ENCODE data around the gene OR1L6.

Gene OR1L6

DNA sequence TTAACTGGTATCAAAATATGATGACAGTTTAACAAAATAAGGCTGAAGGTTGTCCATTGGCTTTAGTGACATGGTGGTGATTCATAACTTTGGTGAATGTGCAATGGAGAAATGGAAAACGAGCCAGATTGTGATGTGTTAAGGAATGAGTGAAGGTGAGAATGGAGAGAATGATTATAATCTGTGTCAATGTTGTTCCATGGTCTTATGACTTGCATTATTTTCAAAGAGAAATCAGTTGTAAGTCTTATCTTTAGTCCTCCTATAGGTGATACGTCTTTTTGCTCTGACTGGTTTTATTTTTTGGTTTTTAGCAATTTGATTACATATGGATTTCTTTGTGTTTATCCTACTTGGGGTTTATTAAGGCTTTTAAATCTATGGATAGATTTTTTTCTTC lies 12.7 kb downstream of the OR1L6 start:
- Histone ChIP-seq H3K27ac (ENCODE audit: extremely low read depth, low read depth, low read length) (no peak overlapping the region), H3K36me3 (ENCODE audit: control insufficient read depth in 2 of 2, insufficient read depth in 1 of 2, low read length in 2 of 2) (no peaks in the 10 kb centered on the region), H3K4me1 (ENCODE audit: control insufficient read depth, insufficient read depth, low read length) (no peaks in the 10 kb centered on the region), H3K9me3 (ENCODE audit: control insufficient read depth, insufficient read depth, low read depth, low read length) (no peaks in the 10 kb centered on the region), H3K4me3 (ENCODE audit: low read depth, low read length) (no peak overlapping the region)
- ChIA-PET POLR2A (no interaction called here), CTCF (no interaction called here)
- TF ChIP-seq ZNF837 (tag by site-specific recombination; IDR thresholded peaks at IDR 0.05) = no peak
- TF ChIP-seq, protein P1, sequence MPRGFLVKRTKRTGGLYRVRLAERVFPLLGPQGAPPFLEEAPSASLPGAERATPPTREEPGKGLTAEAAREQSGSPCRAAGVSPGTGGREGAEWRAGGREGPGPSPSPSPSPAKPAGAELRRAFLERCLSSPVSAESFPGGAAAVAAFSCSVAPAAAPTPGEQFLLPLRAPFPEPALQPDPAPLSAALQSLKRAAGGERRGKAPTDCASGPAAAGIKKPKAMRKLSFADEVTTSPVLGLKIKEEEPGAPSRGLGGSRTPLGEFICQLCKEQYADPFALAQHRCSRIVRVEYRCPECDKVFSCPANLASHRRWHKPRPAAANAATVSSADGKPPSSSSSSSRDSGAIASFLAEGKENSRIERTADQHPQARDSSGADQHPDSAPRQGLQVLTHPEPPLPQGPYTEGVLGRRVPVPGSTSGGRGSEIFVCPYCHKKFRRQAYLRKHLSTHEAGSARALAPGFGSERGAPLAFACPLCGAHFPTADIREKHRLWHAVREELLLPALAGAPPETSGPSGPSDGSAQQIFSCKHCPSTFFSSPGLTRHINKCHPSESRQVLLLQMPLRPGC (tag by site-specific recombination; IDR thresholded peaks at IDR 0.05) = no peak
- TF ChIP-seq ZSCAN30 (tag by site-specific recombination; IDR thresholded peaks at IDR 0.05) = no peak
- no peak for TF ChIP-seq EGR2 (tag by site-specific recombination; IDR thresholded peaks at IDR 0.05; ENCODE audit: low read depth)
- no peak for TF ChIP-seq SP3 (tag by site-specific recombination; IDR thresholded peaks at IDR 0.05)
- TF ChIP-seq, protein P2, sequence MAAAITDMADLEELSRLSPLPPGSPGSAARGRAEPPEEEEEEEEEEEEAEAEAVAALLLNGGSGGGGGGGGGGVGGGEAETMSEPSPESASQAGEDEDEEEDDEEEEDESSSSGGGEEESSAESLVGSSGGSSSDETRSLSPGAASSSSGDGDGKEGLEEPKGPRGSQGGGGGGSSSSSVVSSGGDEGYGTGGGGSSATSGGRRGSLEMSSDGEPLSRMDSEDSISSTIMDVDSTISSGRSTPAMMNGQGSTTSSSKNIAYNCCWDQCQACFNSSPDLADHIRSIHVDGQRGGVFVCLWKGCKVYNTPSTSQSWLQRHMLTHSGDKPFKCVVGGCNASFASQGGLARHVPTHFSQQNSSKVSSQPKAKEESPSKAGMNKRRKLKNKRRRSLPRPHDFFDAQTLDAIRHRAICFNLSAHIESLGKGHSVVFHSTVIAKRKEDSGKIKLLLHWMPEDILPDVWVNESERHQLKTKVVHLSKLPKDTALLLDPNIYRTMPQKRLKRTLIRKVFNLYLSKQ (tag by site-specific recombination; IDR thresholded peaks at IDR 0.05; ENCODE audit: borderline replicate concordance) = no peak
- no peak for TF ChIP-seq ZNF623 (tag by site-specific recombination; IDR thresholded peaks at IDR 0.05)
- TF ChIP-seq GFI1B (tag by site-specific recombination; IDR thresholded peaks at IDR 0.05) = no peak
- TF ChIP-seq, protein P3, sequence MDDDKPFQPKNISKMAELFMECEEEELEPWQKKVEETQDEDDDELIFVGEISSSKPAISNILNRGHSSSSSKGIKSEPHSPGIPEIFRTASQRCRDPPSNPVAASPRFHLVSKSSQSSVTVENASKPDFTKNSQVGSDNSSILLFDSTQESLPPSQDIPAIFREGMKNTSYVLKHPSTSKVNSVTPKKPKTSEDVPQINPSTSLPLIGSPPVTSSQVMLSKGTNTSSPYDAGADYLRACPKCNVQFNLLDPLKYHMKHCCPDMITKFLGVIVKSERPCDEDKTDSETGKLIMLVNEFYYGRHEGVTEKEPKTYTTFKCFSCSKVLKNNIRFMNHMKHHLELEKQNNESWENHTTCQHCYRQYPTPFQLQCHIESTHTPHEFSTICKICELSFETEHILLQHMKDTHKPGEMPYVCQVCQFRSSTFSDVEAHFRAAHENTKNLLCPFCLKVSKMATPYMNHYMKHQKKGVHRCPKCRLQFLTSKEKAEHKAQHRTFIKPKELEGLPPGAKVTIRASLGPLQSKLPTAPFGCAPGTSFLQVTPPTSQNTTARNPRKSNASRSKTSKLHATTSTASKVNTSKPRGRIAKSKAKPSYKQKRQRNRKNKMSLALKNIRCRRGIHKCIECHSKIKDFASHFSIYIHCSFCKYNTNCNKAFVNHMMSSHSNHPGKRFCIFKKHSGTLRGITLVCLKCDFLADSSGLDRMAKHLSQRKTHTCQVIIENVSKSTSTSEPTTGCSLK (tag by site-specific recombination; IDR thresholded peaks at IDR 0.05) = no peak
- no peak for TF ChIP-seq ZNF76 (tag by site-specific recombination; IDR thresholded peaks at IDR 0.05; ENCODE audit: borderline replicate concordance, low read depth)
- no peak for TF ChIP-seq ZNF521 (tag by site-specific recombination; IDR thresholded peaks at IDR 0.05)
- no peak for TF ChIP-seq ZNF211 (tag by site-specific recombination; IDR thresholded peaks at IDR 0.05; ENCODE audit: low read depth)
- TF ChIP-seq YY2 (tag by site-specific recombination; IDR thresholded peaks at IDR 0.05) = no peak
- no peak for TF ChIP-seq KLF16 (tag by site-specific recombination; IDR thresholded peaks at IDR 0.05)
- no peak for TF ChIP-seq ZNF670 (tag by site-specific recombination; IDR thresholded peaks at IDR 0.05; ENCODE audit: low read depth)
- no peak for TF ChIP-seq ZNF350 (tag by site-specific recombination; IDR thresholded peaks at IDR 0.05)

DNA sequence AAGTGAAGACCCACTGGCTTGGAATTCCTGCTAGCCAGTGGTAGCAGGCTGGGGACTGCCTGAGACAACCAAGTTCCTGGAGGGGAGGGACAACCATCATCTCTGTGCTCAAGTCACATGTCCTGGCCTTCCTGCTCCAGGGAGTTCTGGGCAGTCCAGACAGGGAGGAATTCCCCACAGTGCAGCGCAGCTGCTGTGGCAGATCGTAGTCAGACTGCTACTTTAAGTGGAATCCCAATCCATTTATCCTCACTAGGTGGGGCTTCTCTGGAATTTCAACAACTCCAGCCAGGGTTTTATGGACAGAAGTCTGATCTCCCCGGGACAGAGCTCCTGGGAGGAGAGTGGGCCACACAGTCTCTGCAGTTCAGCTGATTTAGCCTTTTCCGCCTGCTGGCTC lies 25.7 kb downstream of the OR1L6 start:
- Histone ChIP-seq H3K4me3 (ENCODE audit: low read depth, low read length) (no peak overlapping the region), H3K36me3 (ENCODE audit: control insufficient read depth in 2 of 2, insufficient read depth in 1 of 2, low read length in 2 of 2) (no peaks in the 10 kb centered on the region), H3K4me1 (ENCODE audit: control insufficient read depth, insufficient read depth, low read length) (no peaks in the 10 kb centered on the region), H3K9me3 (ENCODE audit: control insufficient read depth, insufficient read depth, low read depth, low read length) (no peaks in the 10 kb centered on the region), H3K27ac (ENCODE audit: extremely low read depth, low read depth, low read length) (no peak overlapping the region)
- ChIA-PET CTCF (no interaction called here), POLR2A (interaction anchor here (0.6 kb wide), 1 partner anchor 8 kb away, joined by 3 read pairs; no protein-coding TSS in a partner anchor)
- TF ChIP-seq, protein P4, sequence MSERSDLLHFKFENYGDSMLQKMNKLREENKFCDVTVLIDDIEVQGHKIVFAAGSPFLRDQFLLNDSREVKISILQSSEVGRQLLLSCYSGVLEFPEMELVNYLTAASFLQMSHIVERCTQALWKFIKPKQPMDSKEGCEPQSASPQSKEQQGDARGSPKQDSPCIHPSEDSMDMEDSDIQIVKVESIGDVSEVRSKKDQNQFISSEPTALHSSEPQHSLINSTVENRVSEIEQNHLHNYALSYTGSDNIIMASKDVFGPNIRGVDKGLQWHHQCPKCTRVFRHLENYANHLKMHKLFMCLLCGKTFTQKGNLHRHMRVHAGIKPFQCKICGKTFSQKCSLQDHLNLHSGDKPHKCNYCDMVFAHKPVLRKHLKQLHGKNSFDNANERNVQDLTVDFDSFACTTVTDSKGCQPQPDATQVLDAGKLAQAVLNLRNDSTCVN (tag by site-specific recombination; optimal IDR thresholded peaks at IDR 0.05) = no peak
- TF ChIP-seq, protein P5, sequence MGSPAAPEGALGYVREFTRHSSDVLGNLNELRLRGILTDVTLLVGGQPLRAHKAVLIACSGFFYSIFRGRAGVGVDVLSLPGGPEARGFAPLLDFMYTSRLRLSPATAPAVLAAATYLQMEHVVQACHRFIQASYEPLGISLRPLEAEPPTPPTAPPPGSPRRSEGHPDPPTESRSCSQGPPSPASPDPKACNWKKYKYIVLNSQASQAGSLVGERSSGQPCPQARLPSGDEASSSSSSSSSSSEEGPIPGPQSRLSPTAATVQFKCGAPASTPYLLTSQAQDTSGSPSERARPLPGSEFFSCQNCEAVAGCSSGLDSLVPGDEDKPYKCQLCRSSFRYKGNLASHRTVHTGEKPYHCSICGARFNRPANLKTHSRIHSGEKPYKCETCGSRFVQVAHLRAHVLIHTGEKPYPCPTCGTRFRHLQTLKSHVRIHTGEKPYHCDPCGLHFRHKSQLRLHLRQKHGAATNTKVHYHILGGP (tag by site-specific recombination; IDR thresholded peaks at IDR 0.05) = no peak
